Activated CD8-positive, alpha-beta memory T cell treated with anti-CD3 and anti-CD28 coated beads for 4 hours (primary cell): Measurements from ENCODE around the gene DUSP28.
"Not testable (repeated sequence)": the region's sequence is repeated elsewhere in the genome, so short reads cannot be mapped to it uniquely, and the experiment has no call there.

Experiments used
- DNase-seq, 2 donors: peaks; one replicate each; pipeline ENCODE4 v3.0.0-alpha.2; 2020; ENCODE audit warnings: low read depth in 2 of 2

DUSP28 gene

GRCh38 chr2:240560084-240560479 lies at the start of gene DUSP28:
TSS of gene DUSP28 (plus strand) at chr2:240560357. CDS start at chr2:240560685, 328 bp downstream.
- peak; percentile 78 to 82 for DNase-seq

GRCh38 chr2:240510513-240511210 lies 49.5 kb upstream of the DUSP28 start:
- no peak for DNase-seq

GRCh38 chr2:240511351-240512108 lies 48.6 kb upstream of the DUSP28 start:
- no peak for DNase-seq

- DNase-seq = no peak
Observed at GRCh38 chr2:240512109-240512485, 48.1 kb upstream of the DUSP28 start.

GRCh38 chr2:240512666-240513535 lies 47.3 kb upstream of the DUSP28 start:
- DNase-seq = no peak

GRCh38 chr2:240513549-240514287 lies 46.4 kb upstream of the DUSP28 start:
- peak; percentile 70 to 72 for DNase-seq

- DNase-seq = no peak
Observed at GRCh38 chr2:240514631-240515030, 45.5 kb upstream of the DUSP28 start.

- DNase-seq = no peak
Observed at GRCh38 chr2:240517342-240517741, 42.8 kb upstream of the DUSP28 start.

- DNase-seq = no peak
Observed at GRCh38 chr2:240518981-240519380, 41.2 kb upstream of the DUSP28 start.

GRCh38 chr2:240519396-240520129 lies 40.6 kb upstream of the DUSP28 start:
- DNase-seq = no peak

GRCh38 chr2:240520130-240520973 lies 39.8 kb upstream of the DUSP28 start:
- DNase-seq = no peak

GRCh38 chr2:240520974-240521350 lies 39.2 kb upstream of the DUSP28 start:
- no peak for DNase-seq

GRCh38 chr2:240521885-240522284 lies 38.3 kb upstream of the DUSP28 start:
- DNase-seq = not testable (repeated sequence)

GRCh38 chr2:240522406-240522805 lies 37.8 kb upstream of the DUSP28 start:
- DNase-seq = no peak

- DNase-seq = no peak
Observed at GRCh38 chr2:240523451-240524281, 36.5 kb upstream of the DUSP28 start.

- no peak for DNase-seq
Observed at GRCh38 chr2:240524963-240525718, 35.0 kb upstream of the DUSP28 start.

- no peak for DNase-seq
Observed at GRCh38 chr2:240525802-240526201, 34.4 kb upstream of the DUSP28 start.

- DNase-seq = no peak
Observed at GRCh38 chr2:240526521-240526920, 33.6 kb upstream of the DUSP28 start.
